SIG-M5 treated with dmso at 0.1 percent for 504 hours (cell line): Measurements from ENCODE around the gene IRGM.
"Not testable (repeated sequence)": the region's sequence is repeated elsewhere in the genome, so short reads cannot be mapped to it uniquely, and the experiment has no call there.

Experiments used
- DNase-seq: peaks from one replicate; lab custom pipeline; 2025; ENCODE audit not compliant: unreplicated experiment; lab: John Stamatoyannopoulos, UW

IRGM gene

DNA sequence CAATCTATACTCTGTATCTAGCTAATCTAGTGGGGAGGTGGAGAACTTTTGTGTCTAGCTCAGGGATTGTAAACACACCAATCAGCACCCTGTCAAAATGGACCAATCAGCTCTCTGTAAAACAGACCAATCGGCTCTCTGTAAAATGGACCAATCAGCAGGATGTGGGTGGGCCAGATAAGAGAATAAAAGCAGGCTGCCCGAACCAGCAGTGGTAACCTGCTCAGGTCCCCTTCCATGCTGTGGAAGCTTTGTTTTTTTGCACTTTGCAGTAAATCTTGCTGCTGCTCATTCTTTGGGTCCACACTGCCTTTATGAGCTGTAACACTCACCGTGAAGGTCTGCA, at the start of gene IRGM:
TSS of gene IRGM (plus strand) at position 214 of the 346 bp plus-strand sequence. CDS start 1,603 bp downstream, outside the sequence.
- not testable (repeated sequence) for DNase-seq

- DNase-seq = no peak
These were observed 48.9 kb upstream of the IRGM start for GRCh38 chr5:150797384-150797783.

DNA sequence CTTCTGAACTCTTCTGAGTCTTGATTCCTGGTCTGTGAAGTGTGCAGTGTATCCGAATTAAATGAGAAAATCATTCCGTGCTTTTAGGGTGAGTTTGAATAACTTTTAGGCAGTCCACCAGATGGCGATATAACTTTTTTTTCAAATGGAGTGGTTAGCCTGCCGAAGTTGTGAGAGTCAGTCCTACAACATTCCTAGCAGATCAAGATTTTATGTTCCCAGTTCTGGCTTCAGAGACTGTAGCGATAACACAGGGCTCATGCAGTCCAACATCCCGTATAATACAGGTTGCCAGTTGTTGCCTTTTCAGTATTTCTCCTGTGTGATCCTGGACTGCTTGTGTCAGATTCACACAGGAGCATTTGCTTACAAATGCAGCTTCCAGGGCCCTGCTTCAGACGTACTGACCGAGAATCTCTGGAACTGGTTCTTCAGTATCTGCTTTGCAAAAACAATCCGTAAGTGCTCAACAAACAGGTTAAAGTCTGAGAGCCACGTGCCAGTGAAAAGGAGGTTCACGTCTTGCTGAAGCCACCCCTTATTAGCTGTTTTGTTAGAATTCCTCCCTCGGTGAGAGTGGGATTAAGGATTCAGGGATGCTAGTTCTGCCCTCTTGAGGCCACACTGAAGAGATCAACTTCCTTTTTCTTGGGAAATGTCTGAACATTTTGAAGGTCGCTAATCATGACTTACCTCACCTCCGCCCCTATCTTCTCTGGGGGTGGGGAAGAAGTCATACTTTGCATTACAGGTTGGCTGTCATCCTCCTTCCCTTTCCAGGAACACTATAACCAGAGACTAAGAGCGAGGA, 45.0 kb upstream of the IRGM start:
- DNase-seq = peak; percentile 30

DNA sequence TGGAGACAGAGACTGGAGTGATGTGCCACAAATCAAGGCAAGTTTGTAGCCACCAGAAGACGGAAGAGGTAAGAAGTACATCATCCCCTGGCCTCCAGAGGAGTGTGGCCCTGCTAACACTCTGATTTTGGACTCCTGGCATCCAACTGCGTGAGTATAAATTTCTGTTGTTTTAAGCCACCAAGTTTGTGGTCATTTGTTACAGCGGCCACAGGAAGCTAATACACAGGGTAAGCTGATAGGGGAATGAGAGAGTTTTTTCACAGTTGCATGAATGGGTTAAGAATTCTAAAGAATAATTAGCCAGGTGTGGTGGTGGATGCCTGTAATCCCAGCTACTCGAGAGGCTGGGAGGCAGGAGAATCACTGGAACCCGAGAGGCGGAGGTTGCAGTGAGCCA, 41.9 kb upstream of the IRGM start:
- DNase-seq = no peak

DNA sequence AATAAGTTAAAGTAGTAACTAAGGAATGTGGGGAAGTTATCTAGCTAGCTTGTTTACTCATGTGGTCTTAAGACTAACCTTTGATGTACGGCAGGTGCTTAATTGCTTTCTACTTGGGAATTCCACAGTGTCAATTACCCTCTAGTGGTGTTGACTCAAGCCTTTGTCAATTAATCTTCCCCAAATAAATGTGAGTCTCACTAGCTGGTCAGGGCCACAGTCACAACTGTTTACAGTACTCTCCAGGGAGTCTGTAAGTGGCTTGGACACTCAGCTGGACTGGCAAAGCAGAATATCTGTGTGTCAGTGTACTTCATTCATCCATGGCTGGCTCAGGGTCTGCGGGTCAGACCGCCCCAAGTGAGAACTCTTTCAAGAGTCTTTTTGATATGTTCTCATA, 37.0 kb upstream of the IRGM start:
- DNase-seq = no peak

DNA sequence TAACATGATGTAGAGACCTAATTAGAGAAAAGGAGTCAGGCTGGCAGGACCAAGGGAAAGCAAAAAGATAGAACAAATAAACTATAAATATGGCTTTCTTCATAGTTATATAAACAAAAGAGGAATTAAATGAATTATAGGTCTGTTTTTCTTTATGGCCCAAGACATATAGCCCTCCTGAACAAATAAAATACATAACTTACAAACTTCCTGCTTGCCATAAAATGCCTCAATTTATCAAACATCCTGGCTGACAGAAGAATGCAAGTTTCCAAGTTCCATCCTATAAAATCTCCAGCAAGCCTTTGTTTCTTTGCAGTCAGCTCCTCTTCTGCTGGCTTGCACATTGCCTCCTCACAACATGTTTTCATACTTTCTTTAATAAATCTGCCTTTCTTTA, 31.3 kb upstream of the IRGM start:
- DNase-seq = no peak

- no peak for DNase-seq
These were observed 29.4 kb upstream of the IRGM start for GRCh38 chr5:150816946-150817345.

- no peak for DNase-seq
These were observed 16.6 kb upstream of the IRGM start for GRCh38 chr5:150829744-150830143.

GRCh38 chr5:150831821-150832220, 14.5 kb upstream of the IRGM start:
- not testable (repeated sequence) for DNase-seq

DNA sequence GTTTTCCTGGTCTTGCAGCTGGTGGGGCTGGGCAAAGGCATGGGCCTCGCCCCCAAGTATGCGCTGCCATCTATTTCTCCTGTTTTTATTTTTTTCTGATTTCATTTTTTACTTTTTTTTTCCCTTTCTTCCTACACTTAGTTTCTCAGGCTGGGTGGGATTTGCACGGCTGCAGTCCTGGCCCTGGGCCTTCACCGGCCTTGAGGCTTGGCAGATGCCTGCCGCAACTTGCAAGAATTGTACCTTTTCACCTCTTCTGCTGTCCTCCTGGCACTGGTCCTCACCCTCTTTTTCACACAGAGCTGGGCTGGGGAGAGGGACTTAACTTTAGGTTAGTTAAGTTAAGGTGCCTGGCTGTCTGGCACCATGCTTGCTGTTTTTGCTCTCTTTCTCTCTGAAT, 10.3 kb upstream of the IRGM start:
- no peak for DNase-seq

DNA sequence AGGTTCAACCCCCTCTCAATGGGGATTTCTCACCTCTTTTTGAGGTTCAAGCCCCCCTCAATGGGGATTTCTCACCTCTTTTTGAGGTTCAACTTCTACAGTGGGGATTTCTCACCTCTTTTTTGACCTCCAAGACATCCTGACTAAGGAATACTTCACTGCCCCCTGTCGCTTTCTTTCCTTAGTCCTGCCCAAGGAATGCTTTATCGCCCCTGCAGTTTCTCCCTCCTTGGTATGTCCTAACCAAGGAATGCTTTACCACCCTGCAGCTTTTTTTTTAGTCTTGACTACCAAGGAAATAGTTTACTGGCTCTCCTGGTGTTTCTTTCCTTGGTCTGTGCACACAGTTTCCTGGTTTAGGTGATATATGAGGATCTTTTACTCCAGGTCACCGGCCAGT, 9.6 kb upstream of the IRGM start:
- DNase-seq = no peak

DNA sequence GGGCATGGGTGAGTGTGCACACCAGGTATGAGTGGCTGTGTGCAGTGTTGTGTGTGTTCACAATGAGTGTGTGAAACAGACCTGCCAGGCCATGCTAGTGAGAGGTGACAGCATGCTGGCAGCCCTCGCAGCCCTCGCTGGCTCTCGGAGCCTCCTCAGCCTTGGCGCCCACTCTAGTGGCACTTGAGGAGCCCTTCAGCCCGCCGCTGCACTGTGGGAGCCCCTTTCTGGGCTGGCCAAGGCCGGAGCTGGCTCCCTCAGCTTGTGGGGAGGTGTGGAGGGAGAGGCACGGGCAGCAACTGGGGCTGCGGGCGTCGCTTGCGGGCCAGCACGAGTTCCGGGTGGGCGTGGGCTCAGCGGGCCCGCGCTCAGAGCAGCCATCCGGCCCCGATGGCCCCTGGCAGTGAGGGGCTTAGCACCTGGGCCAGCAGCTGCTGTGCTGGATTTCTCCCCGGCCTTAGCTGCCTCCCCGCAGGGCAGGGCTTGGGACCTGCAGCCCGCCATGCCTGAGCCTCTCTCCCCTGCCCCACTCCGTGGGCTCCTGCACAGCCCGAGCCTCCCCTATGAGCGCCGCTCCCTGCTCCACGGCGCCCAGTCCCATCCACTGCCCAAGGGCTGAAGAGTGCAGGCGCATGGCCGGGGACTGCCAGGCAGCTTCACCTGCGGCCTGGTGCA, 999 bp upstream of the IRGM start:
- DNase-seq = not testable (repeated sequence)

DNA sequence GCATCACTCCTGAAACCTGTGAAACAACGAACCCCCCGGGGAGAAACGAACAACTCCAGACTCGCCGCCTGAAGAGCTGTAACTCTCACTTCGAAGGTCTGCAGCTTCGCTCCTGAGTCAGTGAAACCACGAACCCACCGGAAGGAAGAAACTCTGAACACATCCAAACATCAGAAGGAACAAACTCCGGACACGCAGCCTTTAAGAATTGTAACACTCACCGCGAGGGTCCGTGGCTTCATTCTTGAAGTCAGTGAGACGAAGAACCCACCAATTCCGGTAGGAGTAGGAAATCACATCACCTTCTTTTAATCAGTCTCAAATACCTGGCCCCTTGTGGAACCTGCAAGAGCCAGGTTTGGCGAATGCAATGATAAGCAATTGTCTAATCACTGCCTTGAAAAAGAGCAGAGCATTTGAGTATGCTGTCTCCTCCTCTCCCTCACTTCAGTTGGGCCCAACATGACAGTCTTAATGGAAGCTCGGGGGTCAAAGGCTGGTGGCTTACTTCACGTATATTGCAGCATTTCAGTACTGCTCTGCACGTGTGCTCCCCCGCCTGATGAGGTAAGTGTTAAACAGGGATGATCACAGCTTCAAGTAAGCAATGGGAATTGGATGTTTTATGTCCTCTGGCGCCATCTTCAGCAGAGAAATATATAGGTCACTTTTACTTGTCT, 473 bp downstream of the IRGM start:
- DNase-seq = peak; percentile 97

DNA sequence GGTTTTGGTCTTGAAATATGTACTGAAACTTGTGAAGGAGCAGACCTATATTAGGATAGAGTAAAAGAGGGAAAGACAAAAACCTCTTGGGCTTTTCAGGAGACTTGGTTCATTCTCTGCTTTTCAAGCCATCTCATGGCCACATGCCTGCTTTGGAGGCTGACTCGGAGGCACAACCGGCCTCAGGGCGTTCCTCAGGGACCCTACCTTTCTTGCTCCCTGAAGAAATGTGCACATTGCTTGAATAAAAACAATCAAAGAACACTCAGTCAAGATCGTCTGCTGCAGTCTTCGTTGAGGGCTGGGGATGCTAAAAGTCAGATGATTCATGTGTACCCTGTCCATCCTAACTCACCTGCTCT, 994 bp downstream of the IRGM start:
- DNase-seq = no peak

DNA sequence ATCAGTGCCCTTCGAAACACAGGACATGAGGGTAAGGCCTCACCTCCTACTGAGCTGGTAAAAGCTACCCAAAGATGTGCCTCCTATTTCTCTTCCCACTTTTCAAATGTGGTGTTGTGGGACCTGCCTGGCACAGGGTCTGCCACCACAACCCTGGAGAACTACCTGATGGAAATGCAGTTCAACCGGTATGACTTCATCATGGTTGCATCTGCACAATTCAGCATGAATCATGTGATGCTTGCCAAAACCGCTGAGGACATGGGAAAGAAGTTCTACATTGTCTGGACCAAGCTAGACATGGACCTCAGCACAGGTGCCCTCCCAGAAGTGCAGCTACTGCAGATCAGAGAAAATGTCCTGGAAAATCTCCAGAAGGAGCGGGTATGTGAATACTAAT, 1.9 kb downstream of the IRGM start:
- no peak for DNase-seq

- DNase-seq = no peak
These were observed 4.7 kb downstream of the IRGM start for GRCh38 chr5:150851039-150851438.

DNA sequence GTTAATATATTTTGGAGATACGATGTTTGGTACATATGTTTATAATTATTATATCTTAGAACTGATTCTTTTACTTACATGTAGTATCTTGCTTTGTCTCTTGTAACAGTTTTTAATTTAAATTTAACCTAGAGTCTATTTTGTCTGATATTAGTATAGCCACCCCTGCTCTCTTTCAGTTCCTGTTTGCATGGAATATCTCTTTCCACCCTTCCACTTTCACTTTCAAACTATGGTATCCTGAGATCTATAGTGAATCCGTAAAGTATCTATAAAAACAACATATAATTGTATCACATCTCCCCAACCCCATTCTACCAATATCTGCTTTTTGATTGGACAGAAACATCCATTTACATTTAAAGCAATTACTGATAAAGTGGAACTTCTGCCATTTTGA, 7.2 kb downstream of the IRGM start:
- peak; percentile 46 for DNase-seq

DNA sequence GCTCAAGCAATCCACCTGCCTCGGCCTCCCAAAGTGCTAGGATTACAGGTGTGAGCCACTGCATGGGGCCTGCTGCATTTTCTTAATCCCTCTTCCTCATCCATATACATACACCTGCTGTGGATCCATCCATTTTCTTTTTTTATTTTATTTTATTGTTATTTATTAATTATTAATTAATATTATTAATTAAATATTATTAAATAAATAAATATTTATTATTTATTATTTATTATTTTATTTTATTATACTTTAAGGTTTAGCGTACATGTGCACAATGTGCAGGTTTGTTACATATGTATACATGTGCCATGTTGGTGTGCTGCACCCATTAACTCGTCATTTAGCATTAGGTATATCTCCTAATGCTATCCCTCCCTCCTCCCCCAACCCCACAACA, 10.4 kb downstream of the IRGM start:
- not testable (repeated sequence) for DNase-seq

- DNase-seq = no peak
These were observed 14.0 kb downstream of the IRGM start for GRCh38 chr5:150860246-150860821.

GRCh38 chr5:150862070-150862469, 15.7 kb downstream of the IRGM start:
- peak; percentile 55 for DNase-seq

- DNase-seq = no peak
These were observed 33.0 kb downstream of the IRGM start for GRCh38 chr5:150879358-150879757.
